H1 (cell line): ENCODE data around the gene REM2. TPM values are rescaled to one million over a fixed set of nuclear protein-coding genes. Genes with fewer than 3 reads are reported as not detected.
"Not testable (repeated sequence)": the region's sequence is repeated elsewhere in the genome, so short reads cannot be mapped to it uniquely, and the experiment has no call there.

Experiments used
- CTCF ChIA-PET: fragments of 300-600 bp; sonication (Branson Sonifier 250); formaldehyde crosslinking; loops from one replicate; lab custom pipeline; 2021; ENCODE audit not compliant: partially characterized antibody; lab: Charles Lee
- POLR2A ChIA-PET: fragments of 300-600 bp; sonication (Branson Sonifier 250); formaldehyde crosslinking; loops from one replicate; lab custom pipeline; 2021; ENCODE audit warnings: inconsistent platforms; ENCODE audit not compliant: partially characterized antibody; lab: Charles Lee
- DNase-seq, 2 experiments: peaks; one replicate each; pipeline versions ENCODE4 v3.0.0 to v3.0.0-alpha.2; 2010 to 2022; ENCODE audit warnings: low spot score in 2 of 2, low read depth in 1 of 2, mixed read lengths in 1 of 2
- FAIRE-seq: peaks from 2 replicates; lab custom pipeline; 2011; peaks lifted over from hg19 to GRCh38; lab: Jason Lieb, UNC
- H2AFZ ChIP-seq: 2 replicates; pipeline ENCODE4 v1.8.1; 2012; ENCODE audit warnings: low read length, inconsistent platforms
- H2AK5ac ChIP-seq: 2 replicates; pipeline ENCODE4 v1.6.1; 2013; ENCODE audit warnings: low read depth, low read length
- H2BK120ac ChIP-seq: replicated peaks from 2 replicates; pipeline ENCODE3; 2013; ENCODE audit warnings: low read depth, low read length, inconsistent platforms
- H2BK12ac ChIP-seq: 2 replicates; pipeline ENCODE4 v1.6.1; 2013; ENCODE audit warnings: low read depth, low read length
- H2BK15ac ChIP-seq: 2 replicates; pipeline ENCODE4 v1.6.1; 2013; ENCODE audit warnings: low read length
- H2BK20ac ChIP-seq: 2 replicates; pipeline ENCODE4 v1.6.1; 2013; ENCODE audit warnings: low read length
- H2BK5ac ChIP-seq: 2 replicates; pipeline ENCODE4 v1.6.1; 2013; ENCODE audit warnings: low read depth, low read length
- H3K14ac ChIP-seq: 2 replicates; pipeline ENCODE4 v1.6.1; 2013; ENCODE audit warnings: inconsistent platforms; ENCODE audit not compliant: insufficient read length
- H3K18ac ChIP-seq: 2 replicates; pipeline ENCODE4 v1.6.1; 2013; ENCODE audit warnings: low read length; ENCODE audit errors: extremely low read depth
- H3K23ac ChIP-seq: 2 replicates; pipeline ENCODE4 v1.6.1; 2013; ENCODE audit warnings: inconsistent platforms; ENCODE audit not compliant: insufficient read length
- H3K23me2 ChIP-seq: 2 replicates; pipeline ENCODE4 v1.6.1; 2013; ENCODE audit warnings: low read depth, low read length
- H3K27ac ChIP-seq: 2 replicates; pipeline ENCODE4 v1.6.1; 2011; ENCODE audit warnings: low read depth, low read length, inconsistent platforms
- H3K27me3 ChIP-seq, 4 experiments: replicated peaks in 1 of 4; 1 replicate in 1 of 4; 2 replicates in 3 of 4; pipeline versions ENCODE4 v1.6.1 to v1.8.1; 2011 to 2013; ENCODE audit warnings: low read length in 3 of 4, mild to moderate bottlenecking in 3 of 4, inconsistent platforms in 2 of 4, mixed read lengths in 2 of 4, moderate library complexity in 1 of 4; ENCODE audit not compliant: control insufficient read depth in 3 of 4, insufficient read depth in 3 of 4; ENCODE audit errors: extremely low read depth in 1 of 4
- H3K36me3 ChIP-seq, 4 experiments: 2 replicates each; pipeline versions ENCODE4 v1.6.1 to v1.8.1; 2011 to 2013; ENCODE audit warnings: mild to moderate bottlenecking in 4 of 4, low read length in 3 of 4, moderate library complexity in 2 of 4, control low read depth in 1 of 4, inconsistent platforms in 1 of 4; ENCODE audit not compliant: insufficient read depth in 4 of 4, control insufficient read depth in 2 of 4
- H3K4ac ChIP-seq: replicated peaks from 2 replicates; pipeline ENCODE3; 2013; ENCODE audit warnings: low read length, low read depth, mixed read lengths, inconsistent platforms; ENCODE audit not compliant: insufficient read length
- H3K4me1 ChIP-seq, 4 experiments: replicated peaks in 1 of 4; 1 replicate in 1 of 4; 2 replicates in 3 of 4; pipeline versions ENCODE4 v1.6.1 to v1.8.1; 2011 to 2013; ENCODE audit warnings: low read length in 3 of 4, inconsistent platforms in 2 of 4, mixed read lengths in 1 of 4; ENCODE audit not compliant: insufficient read depth in 4 of 4, control insufficient read depth in 3 of 4
- H3K4me2 ChIP-seq, 2 experiments: 2 replicates each; pipeline versions ENCODE4 v1.6.1 to v1.8.1; 2011 to 2013; ENCODE audit warnings: low read depth in 2 of 2, low read length in 2 of 2, control low read depth in 1 of 2, inconsistent platforms in 1 of 2, mild to moderate bottlenecking in 1 of 2; ENCODE audit not compliant: insufficient read depth in 1 of 2
- H3K4me3 ChIP-seq, 4 experiments: fragments of 200-600, 300-600 bp in 1 of 4; sonication (generic), shearing (Covaris generic), sonication (Bioruptor Twin) in 1 of 4; 2 replicates each; pipeline versions ENCODE4 v1.5.1 to v1.8.1; 2011 to 2016; ENCODE audit warnings: low read length in 4 of 4, low read depth in 3 of 4, control low read depth in 2 of 4, inconsistent platforms in 2 of 4, mild to moderate bottlenecking in 2 of 4, mixed read lengths in 1 of 4, moderate library complexity in 1 of 4; ENCODE audit not compliant: insufficient read depth in 2 of 4; ENCODE audit errors: extremely low read depth in 1 of 4
- H3K56ac ChIP-seq: replicated peaks from 2 replicates; pipeline ENCODE3; 2013; ENCODE audit warnings: low read depth, mild to moderate bottlenecking, mixed read lengths, low read length, inconsistent platforms; ENCODE audit not compliant: insufficient read length
- H3K79me1 ChIP-seq: 2 replicates; pipeline ENCODE4 v1.6.1; 2013; ENCODE audit warnings: low read depth, low read length, control low read depth
- H3K79me2 ChIP-seq, 2 experiments: 2 replicates each; pipeline versions ENCODE4 v1.6.1 to v1.8.1; 2012 to 2013; ENCODE audit warnings: low read length in 2 of 2, mild to moderate bottlenecking in 2 of 2, inconsistent platforms in 1 of 2; ENCODE audit not compliant: insufficient read depth in 2 of 2, control insufficient read depth in 1 of 2
- H3K9ac ChIP-seq, 4 experiments: replicated peaks in 1 of 4; 1 replicate in 1 of 4; 2 replicates in 3 of 4; pipeline versions ENCODE4 v1.6.1 to v1.8.1; 2011 to 2013; ENCODE audit warnings: low read depth in 3 of 4, low read length in 3 of 4, control low read depth in 2 of 4, mild to moderate bottlenecking in 2 of 4, moderate library complexity in 2 of 4, inconsistent platforms in 1 of 4; ENCODE audit errors: extremely low read depth in 1 of 4
- H3K9me3 ChIP-seq, 2 experiments: 2 replicates each; pipeline versions ENCODE4 v1.6.1 to v1.8.1; 2012 to 2013; ENCODE audit warnings: mild to moderate bottlenecking in 2 of 2, moderate library complexity in 2 of 2, control low read depth in 1 of 2, inconsistent platforms in 1 of 2, low read depth in 1 of 2, low read length in 1 of 2, mixed read lengths in 1 of 2; ENCODE audit not compliant: insufficient read depth in 2 of 2
- H4K20me1 ChIP-seq, 2 experiments: replicated peaks in 1 of 2; 2 replicates each; pipeline versions ENCODE3 to v1.8.1; 2011 to 2013; ENCODE audit warnings: inconsistent platforms in 2 of 2, low read length in 2 of 2, mild to moderate bottlenecking in 1 of 2; ENCODE audit not compliant: insufficient read depth in 2 of 2, control insufficient read depth in 1 of 2
- H4K5ac ChIP-seq: 2 replicates; pipeline ENCODE4 v1.6.1; 2013; ENCODE audit warnings: low read length, low read depth, mixed read lengths, inconsistent platforms; ENCODE audit not compliant: insufficient read length
- H4K8ac ChIP-seq: 2 replicates; pipeline ENCODE4 v1.8.0; 2013; ENCODE audit warnings: mild to moderate bottlenecking, moderate library complexity, low read length, inconsistent platforms; ENCODE audit not compliant: insufficient read depth; ENCODE audit errors: extremely low read depth
- H4K91ac ChIP-seq: replicated peaks from 2 replicates; pipeline ENCODE3; 2013; ENCODE audit warnings: low read length, mixed read lengths, inconsistent platforms; ENCODE audit not compliant: insufficient read length
- ATF2 ChIP-seq: IDR thresholded peaks from 2 replicates; pipeline ENCODE4 v1.6.1; 2012; ENCODE audit warnings: low read length, inconsistent platforms
- BACH1 ChIP-seq: IDR thresholded peaks from 2 replicates; pipeline ENCODE4 v1.6.1; 2012; ENCODE audit warnings: low read length, improper control_type of control experiment
- POLR2AphosphoS5 ChIP-seq: IDR thresholded peaks from 2 replicates; pipeline ENCODE4 v1.6.1; 2011; ENCODE audit warnings: low read depth, low read length
- POU5F1 ChIP-seq: IDR thresholded peaks from 2 replicates; pipeline ENCODE4 v1.6.1; 2011; ENCODE audit warnings: low read depth, mild to moderate bottlenecking, low read length, moderate library complexity
- RXRA ChIP-seq: IDR thresholded peaks from 2 replicates; pipeline ENCODE4 v1.6.1; 2011; ENCODE audit warnings: low read depth, mild to moderate bottlenecking, low read length, moderate library complexity; ENCODE audit not compliant: insufficient read depth
- TAF1 ChIP-seq: IDR thresholded peaks from 2 replicates; pipeline ENCODE4 v1.6.1; 2011; ENCODE audit warnings: mild to moderate bottlenecking, low read depth, low read length
- TEAD4 ChIP-seq: IDR thresholded peaks from 2 replicates; pipeline ENCODE4 v1.6.1; 2012; ENCODE audit warnings: low read depth, low read length, inconsistent platforms, mixed read lengths
- ZNF274 ChIP-seq: IDR thresholded peaks from 2 replicates; pipeline ENCODE4 v1.7.0; 2012; ENCODE audit warnings: low read length, borderline replicate concordance; ENCODE audit errors: extremely low read depth
- WGBS, 2 experiments: shearing (Covaris generic) in 1 of 2; methylation state at CpG; one replicate each; pipeline versions ENCODE4 v1.1.6 to v1.1.7; 2013 to 2015; ENCODE audit warnings: low lambda C conversion rate in 2 of 2, mixed read lengths in 2 of 2, inconsistent platforms in 1 of 2, low coverage in 1 of 2, missing lambda C conversion rate in 1 of 2; ENCODE audit not compliant: insufficient replicate concordance in 2 of 2, insufficient coverage in 1 of 2, insufficient read length in 1 of 2; ENCODE audit errors: extremely low coverage in 1 of 2, missing lambda C conversion rate in 1 of 2; 5-methylcytosine and 5-hydroxymethylcytosine counted together
- polyA plus RNA-seq, 7 experiments: library from polyadenylated mRNA; depleted of rRNA in 3 of 7; stranded (reverse) in 5 of 7; unstranded in 2 of 7; fragments of >200 nt in 5 of 7; fragments of 200-250 nt in 2 of 7; gene quantifications; 1 replicate in 5 of 7; 2 replicates in 1 of 7; 4 replicates in 1 of 7; pipeline versions ENCODE4 v1.2.1 to v1.2.3, GENCODE V29; 2011 to 2013; ENCODE audit warnings: missing spikeins in 2 of 7, mixed read lengths in 2 of 7
- total RNA-seq: library from RNA; stranded (reverse); fragmentation: NEBNext Ultra II Directional; extraction: Animal tissue kit (Norgen Biotek cat#: 25700); gene quantifications from 2 replicates; pipeline ENCODE4 v1.2.1, GENCODE V29; 2021

The REM2 gene
- total and polyA plus RNA-seq, 2 of the 8 experiments (the other 6 are each of a cell fraction or from before 2014, with no cell fraction given): 1.00 to 1.1 TPM

GRCh38 chr14:22856428-22856827 is 26.6 kb upstream of the REM2 start (continued):
- TF ChIP-seq ATF2: no peak
- TF ChIP-seq TEAD4: no peak
- no peak for TF ChIP-seq POLR2AphosphoS5
- no peak for TF ChIP-seq POU5F1
- no peak for TF ChIP-seq ZNF274
- no peak for TF ChIP-seq RXRA
- TF ChIP-seq TAF1: no peak
- TF ChIP-seq BACH1: no peak

GRCh38 chr14:22860377-22860776 is 22.6 kb upstream of the REM2 start:
- not testable (repeated sequence) for H3K27ac ChIP-seq, H3K9ac ChIP-seq

More at GRCh38 chr14:22860377-22860776, 22.6 kb upstream of the REM2 start:
- H3K27me3 ChIP-seq, DNase-seq, H3K56ac ChIP-seq, H2BK20ac ChIP-seq, H2BK12ac ChIP-seq, H3K4me1 ChIP-seq, H3K14ac ChIP-seq, H2AK5ac ChIP-seq, H3K4me3 ChIP-seq, H3K4ac ChIP-seq, H3K79me1 ChIP-seq, H4K20me1 ChIP-seq, H4K91ac ChIP-seq, H4K8ac ChIP-seq, FAIRE-seq, H4K5ac ChIP-seq, H2AFZ ChIP-seq, H3K4me2 ChIP-seq, H3K79me2 ChIP-seq, H3K9me3 ChIP-seq, H2BK15ac ChIP-seq, H2BK120ac ChIP-seq, H3K23me2 ChIP-seq, H3K18ac ChIP-seq, H3K23ac ChIP-seq, H2BK5ac ChIP-seq, H3K36me3 ChIP-seq: not testable (repeated sequence)
- ChIA-PET POLR2A (interaction anchor here (0.5 to 0.9 kb wide), 2 partner anchors 17 to 94 kb away, joined by 3 to 4 read pairs; partner anchors contain the start of gene OXA1L), CTCF (interaction anchor here (0.6 to 56.0 kb wide), 8 partner anchors 9 to 743 kb away, joined by 3 to 1562 read pairs (median 4); partner anchors contain the start of genes LRP10, MMP14, MRPL52 and SLC7A7)
- 83% methylated on average over 3 of the region's 3 CpGs; no CpG with 5 or more reads in 1 of the 2 experiments for WGBS, 2 experiments
